SK-N-SH (cell line): ENCODE measurements around the gene EYA2. TPM values are rescaled to one million over a fixed set of nuclear protein-coding genes. Genes with fewer than 3 reads are reported as not detected.

Source experiments
- CTCF ChIA-PET: fragments of 300-600, 350-600 bp; formaldehyde crosslinking; extraction: SDS; loops from one replicate; lab custom pipeline; 2021; lab: Yijun Ruan, JAX
- POLR2A ChIA-PET: fragments of 350-600 bp; sonication (Branson Sonifier 250); formaldehyde crosslinking; extraction: SDS; loops from one replicate; lab custom pipeline; 2020; ENCODE audit warnings: antibody characterized with exemption, inconsistent platforms; lab: Yijun Ruan, JAX
- DNase-seq: peaks from one replicate; pipeline ENCODE4 v3.0.0; 2012
- H2AFZ ChIP-seq: fragments of 200-600 bp; sonication (generic); 2 replicates; pipeline ENCODE4 v1.8.1; 2016; ENCODE audit warnings: antibody characterized with exemption, mild to moderate bottlenecking, low read depth
- H3F3A ChIP-seq: fragments of 200-600 bp; sonication (generic); replicated peaks from 2 replicates; pipeline ENCODE3; 2016; ENCODE audit warnings: antibody characterized with exemption, mild to moderate bottlenecking; ENCODE audit not compliant: insufficient read depth
- H3K27ac ChIP-seq, 2 experiments: fragments of 200-500 bp in 1 of 2; fragments of 200-600 bp in 1 of 2; sonication (Bioruptor generic) in 1 of 2; sonication (generic), shearing (Covaris generic) in 1 of 2; 2 replicates each; pipeline versions ENCODE4 v1.5.1 to v1.6.1; 2014 to 2016; ENCODE audit warnings: low read depth in 2 of 2, inconsistent platforms in 1 of 2, low read length in 1 of 2, mild to moderate bottlenecking in 1 of 2, mixed read lengths in 1 of 2
- H3K27me3 ChIP-seq: fragments of 200-600 bp; sonication (generic), shearing (Covaris generic); 2 replicates; pipeline ENCODE4 v1.6.1; 2016; ENCODE audit warnings: mixed run types; ENCODE audit not compliant: insufficient read depth
- H3K36me3 ChIP-seq, 2 experiments: fragments of 200-500 bp in 1 of 2; fragments of 200-600 bp in 1 of 2; sonication (Bioruptor generic) in 1 of 2; sonication (generic) in 1 of 2; replicated peaks in 1 of 2; 2 replicates each; pipeline versions ENCODE3 to v1.5.1; 2014 to 2016; ENCODE audit warnings: low read length in 1 of 2, mild to moderate bottlenecking in 1 of 2; ENCODE audit not compliant: insufficient read depth in 2 of 2, control insufficient read depth in 1 of 2
- H3K4me1 ChIP-seq, 2 experiments: fragments of 200-500 bp in 1 of 2; fragments of 200-600 bp in 1 of 2; sonication (Bioruptor generic) in 1 of 2; sonication (generic), shearing (Covaris generic) in 1 of 2; 2 replicates each; pipeline versions ENCODE4 v1.5.1 to v1.6.1; 2014 to 2016; ENCODE audit warnings: low read depth in 1 of 2, low read length in 1 of 2, mixed run types in 1 of 2; ENCODE audit not compliant: insufficient read depth in 2 of 2, control insufficient read depth in 1 of 2
- H3K4me2 ChIP-seq: fragments of 200-600 bp; sonication (generic), shearing (Covaris generic); 2 replicates; pipeline ENCODE4 v1.6.1; 2017; ENCODE audit warnings: mixed run types
- H3K4me3 ChIP-seq, 2 experiments: fragments of 200-500 bp in 1 of 2; fragments of 200-600 bp in 1 of 2; sonication (Bioruptor generic) in 1 of 2; sonication (generic), shearing (Covaris generic) in 1 of 2; 2 replicates each; pipeline versions ENCODE4 v1.5.1 to v1.8.1; 2014 to 2016; ENCODE audit warnings: low read depth in 2 of 2, inconsistent platforms in 1 of 2, low read length in 1 of 2, mild to moderate bottlenecking in 1 of 2, mixed read lengths in 1 of 2, moderate library complexity in 1 of 2
- H3K79me2 ChIP-seq: fragments of 200-600 bp; sonication (generic); 2 replicates; pipeline ENCODE4 v1.8.1; 2017; ENCODE audit warnings: mild to moderate bottlenecking; ENCODE audit not compliant: insufficient read depth
- H3K9ac ChIP-seq: fragments of 200-600 bp; sonication (generic); 2 replicates; pipeline ENCODE4 v1.6.1; 2017; ENCODE audit warnings: mixed run types
- H3K9me2 ChIP-seq: fragments of 200-600 bp; sonication (generic); 2 replicates; pipeline ENCODE4 v1.6.1; 2017; ENCODE audit warnings: mixed run types
- H3K9me3 ChIP-seq: fragments of 200-600 bp; sonication (generic); 2 replicates; pipeline ENCODE4 v1.6.1; 2017; ENCODE audit warnings: mixed run types, mild to moderate bottlenecking, moderate library complexity
- H4K20me1 ChIP-seq: fragments of 200-600 bp; sonication (generic); 2 replicates; pipeline ENCODE4 v1.6.1; 2017; ENCODE audit warnings: mild to moderate bottlenecking, mixed run types; ENCODE audit not compliant: insufficient read depth
- CTCF ChIP-seq: fragments of 200-600 bp; sonication (generic); IDR thresholded peaks from 2 replicates; pipeline ENCODE4 v1.6.1; 2017; ENCODE audit warnings: antibody characterized with exemption, mild to moderate bottlenecking, moderate library complexity
- EZH2phosphoT487 ChIP-seq: fragments of 200-600 bp; sonication (generic); IDR thresholded peaks from 2 replicates; pipeline ENCODE4 v1.6.1; 2017; ENCODE audit warnings: low read depth, mixed run types, mild to moderate bottlenecking, antibody characterized with exemption, moderate library complexity, borderline replicate concordance
- FOSL2 ChIP-seq: IDR thresholded peaks from 2 replicates; pipeline ENCODE4 v1.4.0; 2012; ENCODE audit warnings: low read depth, mild to moderate bottlenecking, moderate library complexity, borderline replicate concordance
- GABPA ChIP-seq: IDR thresholded peaks from 2 replicates; pipeline ENCODE4 v1.4.0; 2012; ENCODE audit warnings: low read depth, mild to moderate bottlenecking
- GATA2 ChIP-seq: sonication (generic); formaldehyde crosslinking; IDR thresholded peaks from 2 replicates; pipeline ENCODE4 v1.5.0; 2020; ENCODE audit warnings: mild to moderate bottlenecking, missing genetic modification reagents
- MAX ChIP-seq: IDR thresholded peaks from 2 replicates; pipeline ENCODE4 v1.4.0; 2012; ENCODE audit warnings: low read depth
- NFIC ChIP-seq: IDR thresholded peaks from 2 replicates; pipeline ENCODE4 v1.4.0; 2012; ENCODE audit warnings: borderline replicate concordance
- PBX3 ChIP-seq: IDR thresholded peaks from 2 replicates; pipeline ENCODE4; 2012
- RCOR1 ChIP-seq: fragments of 150-350 bp; IDR thresholded peaks from 2 replicates; pipeline ENCODE4 v1.6.1; 2017; ENCODE audit warnings: antibody characterized with exemption, low read length
- RFX5 ChIP-seq: IDR thresholded peaks from 2 replicates; pipeline ENCODE4 v1.6.1; 2012; ENCODE audit warnings: mild to moderate bottlenecking, improper control_type of control experiment, low read length
- SMC3 ChIP-seq: IDR thresholded peaks from 2 replicates; pipeline ENCODE4 v1.6.1; 2012; ENCODE audit warnings: low read depth, low read length, improper control_type of control experiment
- USF1 ChIP-seq: IDR thresholded peaks from 2 replicates; pipeline ENCODE4 v1.4.0; 2012; ENCODE audit warnings: low read depth, borderline replicate concordance
- USF2 ChIP-seq: fragments of 150-350 bp; IDR thresholded peaks from 2 replicates; pipeline ENCODE4 v1.6.1; 2017; ENCODE audit warnings: antibody characterized with exemption, low read length, low read depth, borderline replicate concordance
- WGBS: methylation state at CpG from one replicate; pipeline ENCODE4 v1.1.6; 2017; ENCODE audit warnings: low lambda C conversion rate; 5-methylcytosine and 5-hydroxymethylcytosine counted together
- polyA plus RNA-seq, 3 experiments: library from polyadenylated mRNA; depleted of rRNA; stranded (reverse); fragments of >200 nt; gene quantifications; 2 replicates each; pipeline ENCODE4 v1.2.3, GENCODE V29; 2012

Gene EYA2
- polyA plus RNA-seq, 1 of the 3 experiments (the other 2 are of a cell fraction): 0.05 TPM

GRCh38 chr20:47144463-47144862 lies 249.8 kb downstream of the EYA2 start:
- no peak for TF ChIP-seq FOSL2
- no peak for TF ChIP-seq USF1
- TF ChIP-seq EZH2phosphoT487: no peak
- no peak for TF ChIP-seq RFX5
- TF ChIP-seq PBX3: no peak
- TF ChIP-seq CTCF: no peak
- no peak for TF ChIP-seq NFIC
- TF ChIP-seq GABPA: no peak
- no peaks in the 10 kb centered on the region for H4K20me1 ChIP-seq
- no peaks in the 10 kb centered on the region for H3K79me2 ChIP-seq
- ChIA-PET POLR2A (no interaction called here), CTCF (interaction anchor here (11.7 kb wide), 1 partner anchor 388 kb away, joined by 163 read pairs; no protein-coding TSS in a partner anchor)
- H3F3A ChIP-seq: peaks cover 3% of the 10 kb centered on the region
- no peak overlapping the region for H3K4me2 ChIP-seq
- 96% methylated on average over 4 of the region's 4 CpGs for WGBS
- H3K4me3 ChIP-seq: no peak overlapping the region
- no peaks in the 10 kb centered on the region for H3K9me3 ChIP-seq
- no peaks in the 10 kb centered on the region for H3K36me3 ChIP-seq
- no peaks in the 10 kb centered on the region for H3K27me3 ChIP-seq
- H3K9me2 ChIP-seq: no peaks in the 10 kb centered on the region
- no peak overlapping the region for H3K27ac ChIP-seq
- peaks cover 5 to 14% of the 10 kb centered on the region in 2 experiments; a peak in 2 of 4 replicates for H3K4me1 ChIP-seq
- H2AFZ ChIP-seq: no peak overlapping the region
- no peak for DNase-seq
- H3K9ac ChIP-seq: no peak overlapping the region

GRCh38 chr20:47146686-47147085 lies 252.0 kb downstream of the EYA2 start:
- peak overlapping the region; percentile 6; the same call in 1 of the 2 replicates for H2AFZ ChIP-seq
- H3K27ac ChIP-seq: peak overlapping the region in 1 of 2 experiments; percentile 29; a peak in 1 of 4 replicates
- 43% methylated on average over 5 of the region's 7 CpGs for WGBS
- no peaks in the 10 kb centered on the region for H3K27me3 ChIP-seq
- H3K9me2 ChIP-seq: no peaks in the 10 kb centered on the region
- H3K4me1 ChIP-seq: peaks cover 5 to 14% of the 10 kb centered on the region in 2 experiments; a peak in 2 of 4 replicates
- H3K4me3 ChIP-seq: no peak overlapping the region
- no peaks in the 10 kb centered on the region for H3K79me2 ChIP-seq
- peaks cover 3% of the 10 kb centered on the region for H3F3A ChIP-seq
- DNase-seq: no peak
- H3K36me3 ChIP-seq: no peaks in the 10 kb centered on the region
- ChIA-PET CTCF (interaction anchor here (11.7 kb wide), 1 partner anchor 391 kb away, joined by 163 read pairs; no protein-coding TSS in a partner anchor), POLR2A (no interaction called here)
- H3K4me2 ChIP-seq: no peak overlapping the region
- no peaks in the 10 kb centered on the region for H3K9me3 ChIP-seq
- no peak overlapping the region for H3K9ac ChIP-seq
- H4K20me1 ChIP-seq: no peaks in the 10 kb centered on the region
- no peak for TF ChIP-seq USF2
- TF ChIP-seq USF1: no peak
- no peak for TF ChIP-seq RCOR1
- TF ChIP-seq RFX5: no peak
- TF ChIP-seq GABPA: no peak
- no peak for TF ChIP-seq CTCF
- TF ChIP-seq MAX: no peak
- TF ChIP-seq GATA2: no peak
- no peak for TF ChIP-seq SMC3
